GM21360 (cell line): ENCODE data around the gene GNAZ.

Experiments used
- ATAC-seq: cut with Tn5 transposase; IDR thresholded peaks from one replicate; pipeline ENCODE4 v1.9.1; 2021; ENCODE audit warnings: mild to moderate bottlenecking, moderate library complexity; ENCODE audit not compliant: unreplicated experiment

Gene GNAZ

DNA sequence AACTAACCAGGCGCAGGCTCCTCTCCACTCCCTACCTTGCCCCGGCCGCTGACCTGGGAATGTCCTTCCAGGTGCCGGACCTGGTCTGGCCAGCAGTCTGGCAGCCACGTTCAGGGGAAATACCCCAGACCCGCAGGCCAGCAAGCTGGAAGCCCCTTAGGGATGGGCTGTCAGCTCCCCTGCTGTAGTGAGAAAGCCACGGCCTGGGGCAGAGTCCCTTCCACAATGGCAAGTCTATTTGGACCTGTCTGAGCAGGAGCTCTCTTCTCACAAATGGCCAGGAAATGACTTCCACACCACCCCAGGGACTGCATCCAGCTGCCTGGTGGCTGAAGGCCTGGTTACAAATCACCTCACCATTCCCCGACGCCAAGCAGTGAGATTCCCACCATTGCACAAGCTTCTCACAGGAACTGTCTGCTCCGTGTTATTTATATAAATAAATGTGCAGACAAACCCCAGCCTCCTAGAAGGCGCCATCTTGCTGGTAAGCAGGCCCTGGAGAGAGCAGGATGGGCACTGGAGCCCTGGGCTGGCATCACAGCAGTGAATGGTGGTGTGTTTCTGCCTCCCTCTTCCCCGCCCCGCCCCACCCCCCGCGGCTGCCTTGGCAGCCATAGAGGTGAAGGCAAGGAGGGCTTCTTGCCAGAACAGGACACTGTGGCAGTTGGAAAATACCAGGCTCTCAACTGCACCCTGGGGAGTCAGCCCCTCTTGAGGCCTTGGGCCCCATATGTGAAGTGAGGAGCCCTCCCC lies 47.8 kb downstream of the GNAZ start:
- no peak for ATAC-seq

DNA sequence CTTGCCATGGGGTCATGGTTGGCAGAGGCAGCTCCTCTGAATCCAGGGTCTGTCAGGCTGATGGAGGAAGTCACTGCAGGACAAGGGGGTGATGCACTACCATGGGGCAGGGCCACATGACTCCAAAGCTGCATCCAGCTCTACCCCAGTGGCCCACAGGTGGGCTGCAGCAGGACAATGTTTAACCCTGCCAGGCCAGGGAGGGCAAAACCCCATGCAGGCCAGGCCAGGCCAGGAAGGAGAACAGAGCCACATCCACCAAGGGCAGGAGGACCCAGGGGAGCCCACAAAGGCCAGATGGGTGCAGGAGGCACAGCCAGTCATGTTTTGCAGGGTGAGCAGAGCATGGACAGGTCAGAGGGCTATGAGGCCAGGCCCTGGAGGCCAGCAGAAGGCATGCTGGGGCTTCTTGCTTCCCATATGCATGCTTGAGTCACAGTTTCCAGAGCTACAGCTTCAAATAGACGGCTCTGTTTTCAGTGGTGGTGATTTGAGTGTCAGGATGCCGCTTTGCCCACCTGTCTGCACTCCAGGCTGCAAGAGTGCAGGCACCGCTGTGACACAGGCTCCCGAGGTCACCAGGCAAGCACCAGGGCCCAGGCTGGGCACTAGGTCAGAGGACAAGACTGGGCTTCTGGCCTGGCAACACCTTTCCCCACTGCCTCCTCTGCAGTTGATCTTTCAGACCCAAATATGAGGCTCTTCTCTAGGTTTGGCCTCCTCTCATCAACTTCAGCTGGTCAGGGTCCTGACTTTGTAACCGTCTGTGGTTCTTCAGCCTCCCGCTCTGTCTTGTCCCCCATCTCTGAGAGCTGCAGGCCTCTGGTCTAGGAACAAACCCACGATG lies 48.6 kb downstream of the GNAZ start:
- no peak for ATAC-seq

DNA sequence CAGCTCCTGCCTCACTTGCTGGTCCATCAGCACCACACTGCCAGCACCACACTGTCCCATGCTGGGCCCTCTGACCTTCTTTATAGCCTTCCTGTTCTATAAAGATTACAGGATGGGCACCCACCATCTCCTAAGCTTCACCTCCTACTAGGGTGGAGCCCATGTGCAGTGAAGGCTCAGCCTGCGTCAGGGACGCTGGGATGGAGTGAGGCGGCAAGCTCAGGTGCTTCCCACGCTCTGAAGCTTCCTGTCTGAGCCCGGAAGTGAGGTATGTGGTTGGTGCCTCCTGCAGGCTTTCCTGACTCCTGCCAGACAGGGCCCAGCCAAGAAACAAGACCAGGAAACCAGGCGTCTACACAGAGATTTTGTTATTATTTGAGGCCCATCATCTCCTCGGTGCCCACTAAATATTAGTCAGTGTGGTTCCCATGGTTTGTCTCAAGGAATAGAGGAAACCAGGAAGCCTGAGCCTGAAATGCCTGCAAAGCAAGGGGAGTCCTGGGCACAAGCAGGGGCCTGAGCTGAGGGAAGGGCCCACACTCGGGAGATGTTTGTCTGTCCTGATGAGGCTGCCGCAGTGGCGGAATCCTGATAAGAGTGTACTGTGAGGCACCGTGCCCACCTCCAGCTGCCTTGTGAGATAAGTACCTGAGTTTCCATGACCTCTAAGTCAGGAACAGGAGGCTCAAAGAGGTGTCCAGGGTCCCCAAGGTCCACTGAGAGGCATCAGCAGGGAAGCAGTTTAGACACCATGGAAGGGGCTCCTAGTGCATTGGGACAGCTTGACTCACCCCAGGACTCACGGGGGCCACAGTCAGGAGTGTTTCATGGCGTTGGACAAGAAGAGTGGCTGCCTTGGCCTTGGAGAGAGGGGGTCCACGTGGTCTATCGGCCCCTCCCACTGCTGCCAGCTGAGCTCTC lies 49.4 kb downstream of the GNAZ start:
- ATAC-seq = no peak

DNA sequence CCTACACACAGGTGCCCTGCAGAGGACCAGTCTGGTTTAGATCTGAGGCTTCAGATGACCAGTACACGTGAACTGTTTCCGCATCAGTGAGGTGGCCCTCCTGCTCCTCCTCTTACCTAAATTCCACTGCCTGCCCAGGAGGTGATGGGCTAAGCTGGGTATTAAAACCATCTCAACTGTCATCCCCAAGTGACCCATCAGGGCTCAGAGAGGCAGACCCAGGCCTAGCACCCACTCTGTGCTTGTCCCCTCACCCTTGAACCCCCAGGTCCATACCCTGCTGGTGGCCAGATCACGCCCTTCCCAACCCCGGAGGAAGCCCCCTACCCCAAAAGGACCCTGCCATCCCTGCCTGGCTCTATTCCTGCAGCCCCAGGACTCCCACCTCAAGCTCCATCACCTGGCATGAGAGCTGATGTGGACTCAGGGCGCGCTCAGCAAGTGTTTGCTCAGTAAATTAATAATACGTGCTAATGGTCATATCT lies 50.1 kb downstream of the GNAZ start:
- no peak for ATAC-seq

DNA sequence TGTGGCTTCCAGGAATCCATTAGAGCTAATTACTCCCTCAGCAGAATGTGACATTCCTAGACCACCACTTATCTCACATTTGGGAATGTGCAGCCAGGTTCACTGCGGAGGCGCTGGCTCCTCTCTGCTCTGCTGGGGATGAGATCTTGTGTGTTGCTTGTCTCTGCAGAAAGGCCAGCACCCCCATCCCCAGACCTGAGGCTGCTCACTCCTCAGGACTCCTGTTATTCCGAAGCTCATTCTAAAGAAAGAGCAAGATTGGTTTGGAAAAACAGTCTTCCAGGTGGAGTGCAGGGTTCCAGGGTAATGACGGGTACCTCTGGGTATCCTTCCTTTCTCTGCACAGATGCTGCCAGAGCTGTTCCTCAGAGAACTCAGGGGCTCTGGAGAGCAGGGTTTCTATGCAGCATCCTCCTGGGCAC lies 50.7 kb downstream of the GNAZ start:
- ATAC-seq = no peak

DNA sequence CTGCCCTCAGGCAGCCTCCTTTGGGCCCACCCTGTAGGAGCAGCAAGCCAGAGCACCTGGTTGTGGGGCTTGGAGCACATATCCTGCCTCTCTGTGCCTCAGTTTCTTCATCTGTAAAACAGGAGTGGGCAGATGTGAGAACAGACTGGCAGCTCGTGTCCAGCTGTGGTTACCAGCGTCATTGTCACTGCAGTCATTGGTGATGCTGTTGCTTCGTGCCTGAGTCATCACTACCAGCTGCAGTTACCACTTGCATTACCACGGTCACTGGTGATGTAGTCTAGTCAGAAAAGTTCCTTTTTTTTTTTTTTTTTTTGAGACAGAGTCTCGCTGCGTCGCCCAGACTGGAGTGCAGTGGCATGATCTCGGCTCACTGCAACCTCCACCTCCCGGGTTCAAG lies 51.1 kb downstream of the GNAZ start:
- no peak for ATAC-seq

DNA sequence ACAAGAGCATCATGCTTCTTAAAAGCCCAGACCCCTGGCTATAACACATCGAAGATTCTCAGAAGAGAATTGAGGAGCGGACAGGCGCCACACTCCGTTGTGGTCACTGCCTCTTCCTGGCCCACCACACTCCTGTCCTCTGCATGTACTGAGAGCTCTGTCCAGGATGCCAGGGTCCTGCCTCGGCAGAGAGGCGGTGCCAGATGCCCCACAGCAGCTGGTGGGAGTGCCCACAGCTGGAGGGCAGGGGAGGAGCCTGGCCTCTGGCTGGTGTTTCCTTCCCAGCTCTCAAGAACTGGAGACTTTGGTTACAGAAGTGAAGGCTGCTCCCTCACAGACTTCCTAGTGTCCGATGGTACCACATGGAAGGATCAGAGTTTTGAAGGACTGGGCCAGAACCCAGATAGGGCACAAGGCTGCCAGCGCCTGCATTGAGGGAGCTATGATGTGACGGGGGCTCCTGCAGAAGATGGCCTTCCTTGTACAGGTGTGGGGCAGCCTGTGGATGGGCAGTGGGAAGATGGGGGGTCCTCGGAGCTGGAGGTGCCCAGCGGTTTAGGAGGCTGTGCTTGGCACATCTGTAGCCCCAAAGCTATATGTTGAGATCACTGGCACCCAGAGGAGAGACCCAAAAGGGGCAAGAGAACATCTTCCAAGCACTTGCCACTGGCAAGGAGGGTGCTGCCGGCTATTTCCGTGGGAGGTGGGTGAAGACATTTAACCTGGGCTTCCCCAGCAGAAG lies 52.1 kb downstream of the GNAZ start:
- ATAC-seq = no peak

DNA sequence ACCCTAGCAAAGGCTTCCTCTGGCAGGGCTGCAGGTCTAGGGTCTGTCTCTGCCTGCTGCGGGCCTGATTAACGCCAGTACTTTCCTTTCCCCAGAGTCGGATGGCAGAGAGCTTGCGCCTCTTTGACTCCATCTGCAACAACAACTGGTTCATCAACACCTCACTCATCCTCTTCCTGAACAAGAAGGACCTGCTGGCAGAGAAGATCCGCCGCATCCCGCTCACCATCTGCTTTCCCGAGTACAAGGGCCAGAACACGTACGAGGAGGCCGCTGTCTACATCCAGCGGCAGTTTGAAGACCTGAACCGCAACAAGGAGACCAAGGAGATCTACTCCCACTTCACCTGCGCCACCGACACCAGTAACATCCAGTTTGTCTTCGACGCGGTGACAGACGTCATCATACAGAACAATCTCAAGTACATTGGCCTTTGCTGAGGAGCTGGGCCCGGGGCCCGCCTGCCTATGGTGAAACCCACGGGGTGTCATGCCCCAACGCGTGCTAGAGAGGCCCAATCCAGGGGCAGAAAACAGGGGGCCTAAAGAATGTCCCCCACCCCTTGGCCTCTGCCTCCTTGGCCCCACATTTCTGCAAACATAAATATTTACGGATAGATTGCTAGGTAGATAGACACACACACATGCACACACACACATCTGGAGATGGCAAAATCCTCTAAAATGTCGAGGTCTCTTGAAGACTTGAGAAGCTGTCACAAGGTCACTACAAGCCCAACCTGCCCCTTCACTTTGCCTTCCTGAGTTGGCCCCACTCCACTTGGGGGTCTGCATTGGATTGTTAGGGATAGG lies 52.9 kb downstream of the GNAZ start:
- ATAC-seq = no peak

DNA sequence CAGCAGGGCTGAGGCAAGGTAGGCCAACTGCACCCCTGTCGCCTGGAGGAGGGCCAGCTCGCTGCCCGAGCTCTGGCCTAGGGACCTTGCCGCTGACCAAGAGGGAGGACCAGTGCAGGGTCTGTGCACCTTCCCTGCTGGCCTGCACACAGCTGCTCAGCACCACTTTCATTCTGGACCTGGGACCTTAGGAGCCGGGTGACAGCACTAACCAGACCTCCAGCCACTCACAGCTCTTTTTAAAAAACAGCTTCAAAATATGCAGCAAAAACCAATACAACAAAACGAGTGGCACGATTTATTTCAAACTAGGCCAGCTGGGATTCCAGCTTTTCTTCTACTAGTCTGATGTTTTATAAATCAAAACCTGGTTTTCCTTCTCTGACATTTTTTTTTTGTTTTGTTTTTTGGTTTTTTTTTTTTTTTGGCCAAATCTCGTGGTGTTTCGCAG lies 53.5 kb downstream of the GNAZ start:
- no peak for ATAC-seq

DNA sequence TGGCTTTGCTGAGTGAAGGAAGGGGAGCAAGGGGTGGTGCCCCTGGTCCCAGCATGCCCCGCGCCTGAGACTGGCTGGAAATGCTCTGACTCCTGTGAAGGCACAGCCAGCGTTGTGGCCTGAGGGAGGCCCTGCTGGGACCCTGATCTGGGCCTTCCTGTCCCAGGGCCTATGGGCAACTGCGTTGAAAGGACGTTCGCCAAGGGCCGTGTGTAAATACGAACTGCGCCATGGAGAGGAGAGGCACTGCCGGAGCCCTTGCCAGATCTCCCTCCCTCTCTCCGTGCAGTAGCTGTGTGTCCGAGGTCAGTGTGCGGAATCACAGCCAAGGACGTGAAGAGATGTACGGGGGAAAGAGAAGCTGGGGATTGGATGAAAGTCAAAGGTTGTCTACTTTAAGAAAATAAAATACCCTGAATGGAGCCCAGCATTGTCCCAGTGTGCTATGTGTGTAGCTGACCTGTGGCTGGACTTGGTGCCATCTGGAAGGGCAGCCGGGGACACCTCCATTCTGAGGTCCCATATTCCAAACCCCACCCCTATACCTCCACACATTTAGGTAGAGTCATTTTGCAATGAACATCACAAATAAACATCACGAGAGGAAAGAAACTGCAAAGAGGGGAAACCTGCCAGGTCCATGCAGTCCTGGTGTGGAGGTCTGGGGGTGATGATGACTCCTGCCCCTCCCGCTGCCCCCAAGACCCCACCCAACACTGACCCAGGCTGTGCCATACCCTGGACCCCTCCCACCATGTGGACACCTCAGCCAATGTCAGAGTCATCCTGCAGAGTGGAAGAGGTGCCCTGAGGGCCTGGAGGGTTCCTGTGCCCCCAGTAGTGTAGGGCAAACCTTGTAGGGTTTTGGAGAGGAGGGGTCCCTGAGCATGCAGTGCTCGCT lies 54.5 kb downstream of the GNAZ start:
- no peak for ATAC-seq

DNA sequence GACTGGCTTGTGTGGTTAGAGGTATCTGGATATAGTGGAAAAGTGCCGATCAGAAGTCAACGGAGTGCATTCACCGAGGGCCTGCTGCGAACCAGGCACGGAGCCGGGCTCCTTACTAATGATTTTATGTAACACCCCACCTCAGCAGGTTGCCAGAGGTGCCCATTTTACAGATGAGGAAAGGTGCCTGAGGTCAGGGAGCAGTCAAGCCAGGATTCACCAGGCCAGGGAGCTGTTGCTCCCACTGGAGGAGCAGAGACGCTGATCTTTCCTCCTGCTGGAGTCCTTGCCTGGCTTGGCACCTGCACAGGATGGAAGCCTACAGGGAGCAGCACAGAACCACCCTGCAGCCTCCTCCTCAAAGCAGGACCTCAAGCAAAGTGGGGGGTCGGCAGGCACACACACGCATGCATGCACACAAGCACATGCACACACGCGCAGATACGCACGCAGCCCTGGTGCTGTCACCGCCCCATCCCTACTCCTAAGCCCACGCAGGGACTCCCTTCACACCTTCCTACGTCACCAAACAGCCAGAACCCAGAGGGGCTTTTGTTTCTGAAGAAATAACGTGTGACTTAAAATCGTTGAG lies 55.3 kb downstream of the GNAZ start:
- ATAC-seq = no peak

DNA sequence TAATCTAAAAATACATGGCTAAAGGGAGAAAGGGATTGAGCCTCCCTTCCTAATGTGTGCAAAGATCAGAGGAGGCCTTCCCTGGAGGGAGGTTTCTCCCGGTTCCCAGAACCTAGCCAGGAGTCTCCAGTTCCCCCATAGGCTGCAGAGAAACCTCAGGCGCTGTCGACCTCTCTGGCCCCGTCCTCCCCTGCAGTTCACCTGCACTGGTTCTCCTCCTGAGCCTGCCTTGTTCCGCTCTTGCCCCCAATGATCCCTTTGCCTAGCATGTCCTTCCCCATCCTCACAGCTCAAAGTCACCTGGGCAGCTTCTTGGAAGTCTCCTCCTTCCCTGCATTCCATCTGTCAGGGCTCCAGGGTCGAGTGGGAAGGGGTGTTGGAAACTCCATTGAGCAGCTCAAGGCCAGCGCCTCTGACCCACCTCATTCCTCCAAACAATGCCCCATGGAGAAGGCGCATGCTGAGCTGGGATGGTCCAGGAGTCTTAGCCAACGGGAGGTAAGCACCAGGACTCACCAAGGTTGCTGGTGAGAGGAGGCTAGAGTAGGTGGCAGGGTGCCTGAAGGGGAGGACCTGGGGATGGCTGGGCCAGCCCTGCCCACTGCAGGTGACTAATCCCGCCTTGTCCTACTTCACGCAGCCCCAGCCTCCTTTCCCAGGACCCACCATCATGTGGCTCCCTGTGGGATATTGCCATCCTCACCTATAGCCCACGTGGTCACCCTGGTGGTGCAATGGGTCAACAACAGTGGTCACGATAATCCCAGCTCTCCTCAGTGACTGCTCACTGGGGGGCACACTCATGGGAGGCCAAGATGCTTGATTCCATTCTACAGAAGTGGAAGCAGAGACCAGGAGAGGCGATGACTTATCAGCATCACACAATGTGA lies 56.1 kb downstream of the GNAZ start:
- ATAC-seq = no peak

DNA sequence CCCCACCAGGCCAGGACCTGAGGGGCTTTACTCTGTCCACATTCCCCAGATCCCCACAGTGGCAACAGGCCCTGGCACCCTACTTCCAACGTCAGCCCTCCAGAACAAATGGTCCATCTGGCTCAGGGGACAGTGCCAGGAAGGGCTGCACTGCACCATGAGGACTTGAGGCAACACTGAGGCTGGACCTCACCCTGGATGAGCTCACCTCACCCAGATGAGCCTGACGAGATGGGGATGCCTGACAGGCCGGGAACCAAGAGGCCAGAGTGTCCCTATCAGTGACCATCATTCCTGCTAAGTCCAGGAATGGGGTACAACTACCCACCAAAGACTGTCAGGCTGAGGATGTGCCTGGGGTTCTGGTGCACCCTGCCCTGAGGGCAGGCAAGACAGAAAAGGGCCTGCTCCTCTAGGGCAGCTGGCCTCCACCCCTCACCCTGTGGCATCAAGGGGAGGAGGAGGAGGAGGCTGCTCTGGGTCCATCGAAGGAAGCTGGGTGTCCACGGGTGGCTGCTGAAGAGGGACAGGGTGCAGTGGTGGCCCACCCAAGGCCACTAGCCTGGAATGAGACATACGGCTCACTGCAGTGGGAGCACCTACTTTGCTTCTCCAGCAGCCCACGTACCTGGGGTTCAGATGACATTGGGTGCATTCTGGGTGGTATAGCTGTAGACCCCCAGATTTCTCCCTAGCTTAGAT lies 56.9 kb downstream of the GNAZ start:
- ATAC-seq = no peak

DNA sequence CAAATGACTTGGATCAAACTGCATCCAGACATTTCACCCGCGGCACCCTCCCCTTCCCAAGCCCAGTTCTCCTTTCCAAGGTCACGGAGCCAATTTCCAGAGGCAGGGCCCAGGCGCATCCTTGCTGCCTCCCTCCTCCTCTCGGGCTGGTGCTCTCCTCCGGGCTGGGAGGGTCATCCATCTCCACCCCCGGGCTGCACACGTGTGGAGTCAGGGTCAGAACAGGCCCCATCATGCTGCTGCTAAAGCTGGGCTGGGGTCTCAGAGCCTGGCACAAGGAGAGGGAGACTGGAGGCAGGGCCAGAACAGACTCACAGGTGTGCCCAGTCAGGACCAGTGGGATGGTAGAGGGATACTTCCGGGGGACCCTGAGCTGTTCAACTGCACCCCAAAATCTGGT lies 57.5 kb downstream of the GNAZ start:
- ATAC-seq = no peak

DNA sequence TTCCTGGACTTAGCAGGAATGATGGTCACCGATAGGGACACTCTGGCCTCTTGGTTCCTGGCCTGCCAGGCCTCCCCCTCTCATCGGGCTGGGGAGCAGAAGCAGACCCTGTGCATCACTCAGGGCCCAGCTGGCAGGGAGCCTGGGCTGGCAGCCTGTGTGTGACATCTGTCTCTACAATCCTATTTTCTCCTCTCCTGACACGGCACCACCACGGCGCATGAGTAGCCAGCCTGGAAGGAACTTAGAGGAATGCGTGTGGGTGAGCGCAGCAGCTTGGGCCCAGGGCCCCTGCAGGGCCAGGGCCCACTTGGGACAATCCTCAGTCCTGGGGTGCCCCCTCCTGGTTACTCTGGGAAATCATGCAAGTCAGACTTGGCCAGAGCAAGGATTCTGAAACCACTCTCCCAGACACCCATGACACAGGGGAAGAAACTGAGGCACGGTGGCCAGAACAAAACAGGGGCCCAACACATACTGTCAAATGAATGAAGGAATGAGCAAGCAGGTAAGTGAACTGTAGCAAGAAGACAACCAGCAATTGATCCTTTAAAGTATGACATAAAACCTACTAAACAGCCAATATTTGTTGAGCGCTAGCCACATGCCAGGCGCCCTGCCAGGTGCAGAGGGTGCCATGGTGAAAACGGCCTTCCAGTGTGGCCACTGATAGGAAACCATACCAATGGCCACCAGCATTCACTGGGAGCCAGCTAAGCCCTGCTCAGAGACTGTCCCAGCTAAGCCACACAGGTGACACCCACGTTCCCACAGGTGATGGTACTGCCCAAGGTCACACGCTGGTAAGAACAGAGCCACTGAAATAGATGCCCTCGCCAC lies 58.2 kb downstream of the GNAZ start:
- ATAC-seq = no peak

DNA sequence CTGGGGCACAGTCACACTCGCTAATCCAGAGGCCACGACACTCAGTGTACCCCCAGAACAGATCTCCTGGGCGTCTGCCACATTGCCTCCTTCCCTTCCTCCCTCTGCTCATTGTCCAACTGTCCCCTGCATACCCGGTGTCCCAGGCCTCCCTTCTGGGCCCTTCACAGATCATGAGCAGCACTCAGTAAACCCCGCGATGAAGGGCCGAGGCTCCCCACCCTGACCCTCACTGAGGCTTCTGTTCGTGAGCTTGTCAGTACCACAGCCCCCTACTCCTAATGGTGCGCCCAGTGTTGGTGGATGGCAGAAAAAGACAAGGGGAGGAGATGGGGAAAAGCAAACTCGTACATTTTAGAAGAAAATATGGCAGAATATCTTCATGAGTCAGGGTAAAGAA lies 58.8 kb downstream of the GNAZ start:
- no peak for ATAC-seq
